GM18951 (cell line): Measurements from ENCODE around the gene PPOX.

Source experiments
- POLR2A ChIP-seq: IDR thresholded peaks from 4 replicates; pipeline ENCODE4 v1.6.1; 2011; ENCODE audit warnings: mild to moderate bottlenecking; ENCODE audit not compliant: insufficient read length, insufficient read depth; ENCODE audit errors: extremely low read depth
- in situ Hi-C: fragments of 300-500 bp; cut with MboI; formaldehyde crosslinking; loops from one replicate; pipeline ENCODE4 v1.12.0; 2022; ENCODE audit warnings: low sequenced_read_pairs, mixed read lengths, inconsistent platforms; ENCODE audit not compliant: unreplicated experiment

PPOX gene

GRCh38 chr1:161189036-161189435 lies 22.8 kb downstream of the PPOX start:
- in situ Hi-C loops = no loop called here

GRCh38 chr1:161190962-161191521 lies 24.8 kb downstream of the PPOX start:
- in situ Hi-C loops = no loop called here
- no peak for TF ChIP-seq POLR2A

More at GRCh38 chr1:161189036-161189435, 22.8 kb downstream of the PPOX start:
- no peak for TF ChIP-seq POLR2A

- TF ChIP-seq POLR2A = no peak
- in situ Hi-C loops = no loop called here
Observed at GRCh38 chr1:161191971-161192370, 25.7 kb downstream of the PPOX start.

- TF ChIP-seq POLR2A = no peak
- in situ Hi-C loops = no loop called here
Observed at GRCh38 chr1:161192476-161193465, 26.5 kb downstream of the PPOX start.

GRCh38 chr1:161193561-161194235 lies 27.5 kb downstream of the PPOX start:
- TF ChIP-seq POLR2A = no peak
- in situ Hi-C loops = no loop called here

- in situ Hi-C loops = no loop called here
- TF ChIP-seq POLR2A = no peak
Observed at GRCh38 chr1:161195171-161195570, 28.9 kb downstream of the PPOX start.

GRCh38 chr1:161196111-161196510 lies 29.9 kb downstream of the PPOX start:
- no peak for TF ChIP-seq POLR2A
- in situ Hi-C loops = no loop called here

GRCh38 chr1:161196521-161197451 lies 30.6 kb downstream of the PPOX start:
- TF ChIP-seq POLR2A = no peak

GRCh38 chr1:161197560-161198193 lies 31.5 kb downstream of the PPOX start:
- in situ Hi-C loops = no loop called here

More at GRCh38 chr1:161196521-161197451, 30.6 kb downstream of the PPOX start:
- in situ Hi-C loops = no loop called here

GRCh38 chr1:161198194-161198896 lies 32.1 kb downstream of the PPOX start:
- no peak for TF ChIP-seq POLR2A
- in situ Hi-C loops = no loop called here

More at GRCh38 chr1:161197560-161198193, 31.5 kb downstream of the PPOX start:
- no peak for TF ChIP-seq POLR2A

- TF ChIP-seq POLR2A = no peak
- in situ Hi-C loops = no loop called here
Observed at GRCh38 chr1:161198897-161199431, 32.7 kb downstream of the PPOX start, which contains the start of gene ADAMTS4. Gene ADAMTS4, minus strand, starts transcription at chr1:161199054. Its CDS starts 427 bp downstream, at chr1:161198627.
